CD4-positive, CD25-positive, alpha-beta regulatory T cell (primary cell): ENCODE data around the gene SSBP3. TPM values are rescaled to one million over a fixed set of nuclear protein-coding genes. Genes with fewer than 3 reads are reported as not detected.

Source experiments
- ATAC-seq, 2 donors: fragments of 150-1000 bp; cut with Tn5 transposase; one replicate each; pipeline ENCODE4 v1.10.0; 2021; ENCODE audit warnings: low read depth in 2 of 2, moderate number of reproducible peaks in 2 of 2, moderate library complexity in 1 of 2
- DNase-seq, 3 donors: peaks; one replicate each; pipeline versions ENCODE4 v3.0.0 to v3.0.0-alpha.2; 2012 to 2022; ENCODE audit warnings: mixed read lengths in 1 of 3
- H3K27ac ChIP-seq: one replicate; pipeline ENCODE4 v1.7.0; 2013; ENCODE audit warnings: mild to moderate bottlenecking, low read length; ENCODE audit not compliant: insufficient read depth, poor library complexity, severe bottlenecking
- H3K27me3 ChIP-seq: one replicate; pipeline ENCODE4 v1.7.0; 2013; ENCODE audit warnings: low read length; ENCODE audit not compliant: control insufficient read depth, insufficient read depth
- H3K36me3 ChIP-seq: one replicate; pipeline ENCODE4 v1.7.0; 2013; ENCODE audit warnings: mild to moderate bottlenecking, low read length, moderate library complexity; ENCODE audit not compliant: control insufficient read depth, insufficient read depth
- H3K4me1 ChIP-seq: 2 replicates; pipeline ENCODE4 v1.7.0; 2013; ENCODE audit warnings: mild to moderate bottlenecking, low read length; ENCODE audit not compliant: insufficient read depth, control insufficient read depth, poor library complexity, severe bottlenecking
- H3K4me3 ChIP-seq: one replicate; pipeline ENCODE4 v1.7.0; 2013; ENCODE audit warnings: low read depth, mild to moderate bottlenecking, low read length, moderate library complexity
- H3K9me3 ChIP-seq, 2 experiments: 1 replicate in 1 of 2; 2 replicates in 1 of 2; pipeline ENCODE4 v1.7.0; 2013; ENCODE audit warnings: low read length in 2 of 2, mild to moderate bottlenecking in 1 of 2, moderate library complexity in 1 of 2; ENCODE audit not compliant: control insufficient read depth in 2 of 2
- H3K27ac Mint-ChIP-seq, 3 donors: one replicate each; pipeline ENCODE4 v1.8.0; 2020 to 2022; ENCODE audit warnings: mild to moderate bottlenecking in 3 of 3, mixed read lengths in 3 of 3, moderate library complexity in 2 of 3
- H3K27me3 Mint-ChIP-seq: one replicate; pipeline ENCODE4 v1.8.0; 2022; ENCODE audit warnings: mild to moderate bottlenecking, mixed read lengths
- H3K36me3 Mint-ChIP-seq: one replicate; pipeline ENCODE4 v1.8.0; 2020; ENCODE audit warnings: mixed read lengths
- H3K4me1 Mint-ChIP-seq, 4 donors: one replicate each; pipeline ENCODE4 v1.8.0; 2020 to 2022; ENCODE audit warnings: mixed read lengths in 4 of 4, mild to moderate bottlenecking in 1 of 4
- H3K4me3 Mint-ChIP-seq, 4 donors: one replicate each; pipeline ENCODE4 v1.8.0; 2020 to 2022; ENCODE audit warnings: mild to moderate bottlenecking in 4 of 4, mixed read lengths in 4 of 4, moderate library complexity in 3 of 4
- H3K9me3 Mint-ChIP-seq, 7 donors: one replicate each; pipeline ENCODE4 v1.8.0; 2020 to 2022; ENCODE audit warnings: mixed read lengths in 7 of 7, mild to moderate bottlenecking in 3 of 7, moderate library complexity in 2 of 7
- polyA plus RNA-seq, 4 donors: library from polyadenylated mRNA; unstranded; fragments of 300-500 nt; fragmentation: Illumina TruSeq; gene quantifications; one replicate each; pipeline ENCODE4 v1.2.3, GENCODE V29; 2021
- total RNA-seq: library from RNA; stranded (reverse); gene quantifications from one replicate; pipeline ENCODE4 v1.2.3, GENCODE V29; 2022

Gene SSBP3
- total and polyA plus RNA-seq, 5 donors from 2014 or later = 5.4 to 30.6 (median 7.2) TPM

DNA sequence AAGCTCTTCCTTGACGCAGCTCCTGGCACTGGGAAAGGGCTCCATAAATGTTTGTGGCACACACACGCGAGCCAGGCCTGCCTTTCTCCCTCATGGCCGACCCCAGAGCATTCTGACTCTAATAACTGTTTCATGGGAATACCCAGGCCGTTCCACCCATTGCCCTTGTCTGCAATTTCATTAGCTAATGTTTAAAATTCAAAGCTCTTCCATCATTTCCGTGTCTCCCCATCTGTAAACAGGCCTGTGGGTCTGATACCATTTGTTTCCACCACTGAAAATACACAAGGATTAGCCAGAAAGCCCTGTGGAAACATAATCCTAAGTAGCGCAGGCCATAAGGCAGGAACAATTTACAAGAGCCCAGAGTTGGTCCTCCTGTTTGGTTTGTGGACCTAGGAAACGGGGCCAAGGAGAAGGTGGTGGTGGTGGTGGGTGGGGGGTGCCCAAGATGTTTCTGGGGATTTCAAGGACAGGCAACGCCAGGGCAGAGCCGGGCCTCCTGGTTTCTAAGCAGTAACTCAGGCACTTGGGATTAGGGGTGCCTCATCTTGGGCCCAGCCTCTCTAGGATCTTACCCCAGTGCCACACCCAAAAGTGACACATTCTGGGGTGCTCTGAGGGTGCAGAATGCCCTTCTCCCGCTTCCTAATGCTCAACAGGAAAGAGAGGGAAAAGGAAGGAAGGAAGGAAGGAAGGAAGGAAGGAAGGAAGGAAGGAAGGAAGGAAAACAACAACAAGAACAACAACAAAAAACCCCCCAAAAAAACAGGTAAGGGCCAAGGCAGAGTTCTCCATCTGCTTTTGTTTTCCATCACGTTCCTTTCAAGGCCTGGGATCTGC lies 79.4 kb downstream of the SSBP3 start:
- Histone ChIP-seq H3K9me3 (no peaks in the 10 kb centered on the region), H3K4me1 (peaks cover 1% of the 10 kb centered on the region), H3K4me3 (no peak overlapping the region), H3K27me3 (no peaks in the 10 kb centered on the region), H3K27ac (no peak overlapping the region), H3K36me3 (no peaks in the 10 kb centered on the region)
- peaks cover 0 to 75% (median 22%) of the 10 kb centered on the region in 4 donors for H3K4me1 Mint-ChIP-seq
- H3K9me3 Mint-ChIP-seq = no peaks in the 10 kb centered on the region
- H3K4me3 Mint-ChIP-seq = no peak overlapping the region
- H3K27me3 Mint-ChIP-seq = no peaks in the 10 kb centered on the region
- H3K27ac Mint-ChIP-seq = peak overlapping the region in 2 of 3 donors; percentile 82 to 90
- ATAC-seq (no peak), DNase-seq (no peak)
- peaks cover 4% of the 10 kb centered on the region for H3K36me3 Mint-ChIP-seq

- Histone ChIP-seq H3K27ac (no peak overlapping the region), H3K36me3 (no peaks in the 10 kb centered on the region), H3K4me3 (no peak overlapping the region), H3K27me3 (no peaks in the 10 kb centered on the region), H3K4me1 (no peaks in the 10 kb centered on the region), H3K9me3 (no peaks in the 10 kb centered on the region)
- DNase-seq (no peak), ATAC-seq (no peak)
- Mint-ChIP-seq H3K36me3 (peaks cover 4% of the 10 kb centered on the region), H3K4me1 (peaks cover 0 to 74% (median 19%) of the 10 kb centered on the region in 4 donors), H3K9me3 (no peaks in the 10 kb centered on the region), H3K27ac (peak overlapping the region in 1 of 3 donors; percentile 90), H3K4me3 (no peak overlapping the region), H3K27me3 (no peaks in the 10 kb centered on the region)
These were observed 80.3 kb downstream of the SSBP3 start for GRCh38 chr1:54325703-54326461.

- peak overlapping the region in 1 of 3 donors; percentile 9 for H3K27ac Mint-ChIP-seq
- H3K27ac ChIP-seq = no peak overlapping the region
- no peaks in the 10 kb centered on the region for H3K9me3 Mint-ChIP-seq
- H3K4me1 Mint-ChIP-seq = peaks cover 0 to 73% (median 17%) of the 10 kb centered on the region in 4 donors
- H3K4me3 ChIP-seq = no peak overlapping the region
- H3K27me3 Mint-ChIP-seq = no peaks in the 10 kb centered on the region
- no peak for DNase-seq
- H3K27me3 ChIP-seq = no peaks in the 10 kb centered on the region
- no peaks in the 10 kb centered on the region for H3K36me3 ChIP-seq
- H3K4me3 Mint-ChIP-seq = no peak overlapping the region
- no peaks in the 10 kb centered on the region for H3K9me3 ChIP-seq
- ATAC-seq = no peak
- no peaks in the 10 kb centered on the region for H3K4me1 ChIP-seq
- H3K36me3 Mint-ChIP-seq = peaks cover 4% of the 10 kb centered on the region
These were observed 80.9 kb downstream of the SSBP3 start for GRCh38 chr1:54325284-54325683.

GRCh38 chr1:54324251-54325140 lies 81.7 kb downstream of the SSBP3 start:
- no peak overlapping the region for H3K27ac ChIP-seq
- H3K9me3 ChIP-seq = no peaks in the 10 kb centered on the region
- no peaks in the 10 kb centered on the region for H3K27me3 Mint-ChIP-seq
- peaks cover 0 to 67% (median 15%) of the 10 kb centered on the region in 4 donors for H3K4me1 Mint-ChIP-seq
- H3K4me3 Mint-ChIP-seq = no peak overlapping the region
- no peaks in the 10 kb centered on the region for H3K4me1 ChIP-seq
- no peak for DNase-seq
- H3K4me3 ChIP-seq = no peak overlapping the region
- no peaks in the 10 kb centered on the region for H3K9me3 Mint-ChIP-seq
- H3K36me3 ChIP-seq = no peaks in the 10 kb centered on the region
- H3K27me3 ChIP-seq = no peaks in the 10 kb centered on the region
- peaks cover 4% of the 10 kb centered on the region for H3K36me3 Mint-ChIP-seq
- peak overlapping the region in 1 of 3 donors; percentile 62 for H3K27ac Mint-ChIP-seq
- no peak for ATAC-seq

- Mint-ChIP-seq H3K9me3 (no peaks in the 10 kb centered on the region), H3K27me3 (no peaks in the 10 kb centered on the region), H3K4me3 (no peak overlapping the region), H3K4me1 (peaks cover 0 to 68% (median 15%) of the 10 kb centered on the region in 4 donors), H3K27ac (no peak overlapping the region), H3K36me3 (peaks cover 4% of the 10 kb centered on the region)
- Histone ChIP-seq H3K36me3 (no peaks in the 10 kb centered on the region), H3K27me3 (no peaks in the 10 kb centered on the region), H3K4me1 (no peaks in the 10 kb centered on the region), H3K9me3 (no peaks in the 10 kb centered on the region), H3K4me3 (no peak overlapping the region), H3K27ac (no peak overlapping the region)
- DNase-seq (no peak), ATAC-seq (no peak)
These were observed 82.3 kb downstream of the SSBP3 start for GRCh38 chr1:54323921-54324250.

GRCh38 chr1:54323324-54323739 lies 82.9 kb downstream of the SSBP3 start:
- Histone ChIP-seq H3K27ac (no peak overlapping the region), H3K27me3 (no peaks in the 10 kb centered on the region), H3K36me3 (no peaks in the 10 kb centered on the region), H3K4me3 (no peak overlapping the region), H3K9me3 (no peaks in the 10 kb centered on the region), H3K4me1 (no peaks in the 10 kb centered on the region)
- Mint-ChIP-seq H3K36me3 (peaks cover 4% of the 10 kb centered on the region), H3K4me1 (peaks cover 0 to 70% (median 15%) of the 10 kb centered on the region in 4 donors), H3K4me3 (no peak overlapping the region), H3K9me3 (no peaks in the 10 kb centered on the region), H3K27ac (peak overlapping the region in 1 of 3 donors; percentile 52), H3K27me3 (no peaks in the 10 kb centered on the region)
- ATAC-seq = no peak
- DNase-seq = no peak

- Histone ChIP-seq H3K27ac (no peak overlapping the region), H3K9me3 (no peaks in the 10 kb centered on the region), H3K4me3 (no peak overlapping the region), H3K4me1 (no peaks in the 10 kb centered on the region), H3K36me3 (no peaks in the 10 kb centered on the region), H3K27me3 (no peaks in the 10 kb centered on the region)
- H3K36me3 Mint-ChIP-seq = peaks cover 7% of the 10 kb centered on the region
- peak overlapping the region in 1 of 3 donors; percentile 9 for H3K27ac Mint-ChIP-seq
- ATAC-seq = no peak
- H3K4me1 Mint-ChIP-seq = peaks cover 0 to 71% (median 15%) of the 10 kb centered on the region in 4 donors
- no peaks in the 10 kb centered on the region for H3K27me3 Mint-ChIP-seq
- no peak overlapping the region for H3K4me3 Mint-ChIP-seq
- no peaks in the 10 kb centered on the region for H3K9me3 Mint-ChIP-seq
- no peak for DNase-seq
These were observed 87.9 kb downstream of the SSBP3 start for GRCh38 chr1:54318246-54318814.
